WTC11 (cell line): Measurements from ENCODE around the gene GTPBP6. TPM values are rescaled to one million over a fixed set of nuclear protein-coding genes. Genes with fewer than 3 reads are reported as not detected.

Experiments used
- ATAC-seq: fragments of 200-7000 bp; cut with Tn5 transposase; 2 replicates; pipeline ENCODE4 v1.10.0; 2021; ENCODE audit warnings: mild to moderate bottlenecking, moderate library complexity
- CTCF ChIA-PET: fragments of 300-600 bp; sonication (Branson Sonifier 250); formaldehyde crosslinking; loops from one replicate; lab custom pipeline; 2021; ENCODE audit warnings: antibody characterized with exemption; lab: Charles Lee
- POLR2A ChIA-PET: fragments of 350-600 bp; sonication (Branson Sonifier 250); formaldehyde crosslinking; loops from one replicate; lab custom pipeline; 2021; ENCODE audit warnings: antibody characterized with exemption; lab: Charles Lee
- DNase-seq: peaks from one replicate; pipeline ENCODE4 v3.0.0; 2021; ENCODE audit warnings: low spot score
- H3K27ac Mint-ChIP-seq: 2 replicates; pipeline ENCODE4 v1.8.0; 2021; ENCODE audit warnings: mixed read lengths
- H3K27me3 Mint-ChIP-seq: 2 replicates; pipeline ENCODE4 v1.8.0; 2021; ENCODE audit warnings: low read depth, mild to moderate bottlenecking, moderate library complexity, mixed read lengths
- H3K36me3 Mint-ChIP-seq: 2 replicates; pipeline ENCODE4 v1.8.0; 2021; ENCODE audit warnings: mixed read lengths
- H3K4me1 Mint-ChIP-seq: 2 replicates; pipeline ENCODE4 v1.8.0; 2022; ENCODE audit warnings: mixed read lengths
- H3K4me3 Mint-ChIP-seq: 2 replicates; pipeline ENCODE4 v1.8.0; 2021; ENCODE audit warnings: mild to moderate bottlenecking, moderate library complexity, mixed read lengths
- H3K9me3 Mint-ChIP-seq: 2 replicates; pipeline ENCODE4 v1.8.0; 2021; ENCODE audit warnings: mixed read lengths
- ARID4B ChIP-seq: sonication (generic); formaldehyde crosslinking; IDR thresholded peaks from 2 replicates; pipeline ENCODE4 v1.8.0; 2023; ENCODE audit warnings: missing genetic modification reagents, mild to moderate bottlenecking, borderline replicate concordance
- ATF3 ChIP-seq: sonication (generic); formaldehyde crosslinking; conservative IDR thresholded peaks from 2 replicates; pipeline ENCODE4 v1.8.1; 2022; ENCODE audit warnings: mild to moderate bottlenecking, missing genetic modification reagents
- CREB1 ChIP-seq: sonication (generic); formaldehyde crosslinking; IDR thresholded peaks from 2 replicates; pipeline ENCODE4 v1.8.0; 2023; ENCODE audit warnings: mild to moderate bottlenecking, missing genetic modification reagents
- ELF4 ChIP-seq: sonication (generic); formaldehyde crosslinking; IDR thresholded peaks from 2 replicates; pipeline ENCODE4 v1.8.1; 2022; ENCODE audit warnings: low read depth, mild to moderate bottlenecking, moderate library complexity, missing genetic modification reagents
- EMX1 ChIP-seq: fragments of 250-450 bp; sonication (Bioruptor Pico); IDR thresholded peaks from 2 replicates; pipeline ENCODE4 v1.8.0; 2021; ENCODE audit warnings: mild to moderate bottlenecking
- FOXJ3 ChIP-seq: sonication (generic); formaldehyde crosslinking; IDR thresholded peaks from 2 replicates; pipeline ENCODE4 v1.9.0; 2021; ENCODE audit warnings: missing genetic modification reagents, mild to moderate bottlenecking, borderline replicate concordance
- IRF2 ChIP-seq: sonication (generic); formaldehyde crosslinking; IDR thresholded peaks from 2 replicates; pipeline ENCODE4 v1.8.0; 2022; ENCODE audit warnings: low read depth, missing genetic modification reagents, borderline replicate concordance
- JUN ChIP-seq: sonication (generic); formaldehyde crosslinking; IDR thresholded peaks from 2 replicates; pipeline ENCODE4 v1.8.0; 2023; ENCODE audit warnings: mild to moderate bottlenecking, missing genetic modification reagents
- MLX ChIP-seq: sonication (generic); formaldehyde crosslinking; IDR thresholded peaks from 2 replicates; pipeline ENCODE4 v1.8.1; 2023; ENCODE audit warnings: mild to moderate bottlenecking, missing genetic modification reagents, moderate library complexity
- NFATC4 ChIP-seq: fragments of 250-450 bp; sonication (Bioruptor Pico); IDR thresholded peaks from 2 replicates; pipeline ENCODE4 v1.9.0; 2021; ENCODE audit warnings: mild to moderate bottlenecking
- NFYB ChIP-seq: sonication (generic); formaldehyde crosslinking; conservative IDR thresholded peaks from 2 replicates; pipeline ENCODE4 v1.8.0; 2022; ENCODE audit warnings: low read depth, missing genetic modification reagents
- OVOL2 ChIP-seq: fragments of 250-450 bp; sonication (Bioruptor Pico); IDR thresholded peaks from 2 replicates; pipeline ENCODE4 v1.9.0; 2021; ENCODE audit warnings: mild to moderate bottlenecking, borderline replicate concordance
- RELA ChIP-seq: sonication (generic); formaldehyde crosslinking; IDR thresholded peaks from 2 replicates; pipeline ENCODE4 v1.8.1; 2022; ENCODE audit warnings: missing genetic modification reagents, mild to moderate bottlenecking, borderline replicate concordance
- SOX15 ChIP-seq: fragments of 250-450 bp; sonication (Bioruptor Pico); IDR thresholded peaks from 2 replicates; pipeline ENCODE4 v1.9.0; 2021; ENCODE audit warnings: mild to moderate bottlenecking
- TEAD1 ChIP-seq: sonication (generic); formaldehyde crosslinking; IDR thresholded peaks from 2 replicates; pipeline ENCODE4 v1.8.0; 2022; ENCODE audit warnings: mild to moderate bottlenecking, missing genetic modification reagents
- TEAD4 ChIP-seq: sonication (generic); formaldehyde crosslinking; IDR thresholded peaks from 2 replicates; pipeline ENCODE4 v1.8.0; 2022; ENCODE audit warnings: mild to moderate bottlenecking, missing genetic modification reagents
- total RNA-seq: library from RNA; stranded (reverse); gene quantifications from 3 replicates; pipeline ENCODE4 v1.2.3, GENCODE V29; 2021
- TF ChIP-seq, protein P1 (sequence below): sonication (generic); formaldehyde crosslinking; IDR thresholded peaks from 2 replicates; pipeline ENCODE4 v1.8.0; 2022; ENCODE audit warnings: mild to moderate bottlenecking, missing genetic modification reagents
- TF ChIP-seq, protein P2 (sequence below): sonication (generic); formaldehyde crosslinking; IDR thresholded peaks from 2 replicates; pipeline ENCODE4 v1.8.1; 2022; ENCODE audit warnings: missing genetic modification reagents, borderline replicate concordance
- TF ChIP-seq, protein P3 (sequence below): sonication (generic); formaldehyde crosslinking; IDR thresholded peaks from 2 replicates; pipeline ENCODE4 v1.8.0; 2022; ENCODE audit warnings: mild to moderate bottlenecking, missing genetic modification reagents
- TF ChIP-seq, protein P4 (sequence below): sonication (generic); formaldehyde crosslinking; IDR thresholded peaks from 2 replicates; pipeline ENCODE4 v1.8.1; 2023; ENCODE audit warnings: mild to moderate bottlenecking, missing genetic modification reagents

GTPBP6 gene
- total RNA-seq, 1 experiment from 2014 or later = 63.9 TPM

DNA sequence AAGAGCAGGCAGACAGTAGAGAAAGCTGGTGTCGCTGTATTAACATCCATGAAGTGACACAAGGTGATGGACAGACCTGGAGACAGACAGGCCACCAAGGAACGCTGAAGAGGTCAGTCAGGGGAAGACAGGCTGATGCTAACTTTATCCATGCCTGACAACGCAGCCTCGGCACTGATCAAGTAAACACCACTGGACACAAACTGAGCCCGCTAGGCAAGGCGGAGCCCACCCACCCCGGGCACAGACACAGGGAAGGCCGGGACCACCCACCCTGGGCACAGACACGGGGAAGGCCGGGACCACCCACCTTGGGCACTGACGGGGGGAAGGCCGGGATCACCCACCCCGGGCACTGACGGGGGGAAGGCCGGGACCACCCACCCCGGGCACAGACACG, 49.3 kb upstream of the GTPBP6 start:
- POLR2A ChIA-PET = no interaction called here
- ATAC-seq (no peak), DNase-seq (no peak)
- H3K36me3 Mint-ChIP-seq = peaks cover 21% of the 10 kb centered on the region
- TF ChIP-seq IRF2 (CRISPR knock-in tag) (no peak), TEAD1 (CRISPR knock-in tag) (no peak), ARID4B (no peak), MLX (CRISPR knock-in tag) (no peak), ELF4 (no peak), FOXJ3 (no peak), SOX15 (CRISPR knock-in tag) (no peak), RELA (CRISPR knock-in tag) (no peak), CREB1 (no peak), TEAD4 (CRISPR knock-in tag) (no peak), NFYB (CRISPR knock-in tag) (no peak), EMX1 (CRISPR knock-in tag) (no peak), NFATC4 (CRISPR knock-in tag) (no peak), OVOL2 (CRISPR knock-in tag) (no peak), JUN (CRISPR knock-in tag) (no peak), ATF3 (CRISPR knock-in tag) (no peak)
- TF ChIP-seq, protein P1, sequence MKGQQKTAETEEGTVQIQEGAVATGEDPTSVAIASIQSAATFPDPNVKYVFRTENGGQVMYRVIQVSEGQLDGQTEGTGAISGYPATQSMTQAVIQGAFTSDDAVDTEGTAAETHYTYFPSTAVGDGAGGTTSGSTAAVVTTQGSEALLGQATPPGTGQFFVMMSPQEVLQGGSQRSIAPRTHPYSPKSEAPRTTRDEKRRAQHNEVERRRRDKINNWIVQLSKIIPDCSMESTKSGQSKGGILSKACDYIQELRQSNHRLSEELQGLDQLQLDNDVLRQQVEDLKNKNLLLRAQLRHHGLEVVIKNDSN = no peak
- TF ChIP-seq, protein P2, sequence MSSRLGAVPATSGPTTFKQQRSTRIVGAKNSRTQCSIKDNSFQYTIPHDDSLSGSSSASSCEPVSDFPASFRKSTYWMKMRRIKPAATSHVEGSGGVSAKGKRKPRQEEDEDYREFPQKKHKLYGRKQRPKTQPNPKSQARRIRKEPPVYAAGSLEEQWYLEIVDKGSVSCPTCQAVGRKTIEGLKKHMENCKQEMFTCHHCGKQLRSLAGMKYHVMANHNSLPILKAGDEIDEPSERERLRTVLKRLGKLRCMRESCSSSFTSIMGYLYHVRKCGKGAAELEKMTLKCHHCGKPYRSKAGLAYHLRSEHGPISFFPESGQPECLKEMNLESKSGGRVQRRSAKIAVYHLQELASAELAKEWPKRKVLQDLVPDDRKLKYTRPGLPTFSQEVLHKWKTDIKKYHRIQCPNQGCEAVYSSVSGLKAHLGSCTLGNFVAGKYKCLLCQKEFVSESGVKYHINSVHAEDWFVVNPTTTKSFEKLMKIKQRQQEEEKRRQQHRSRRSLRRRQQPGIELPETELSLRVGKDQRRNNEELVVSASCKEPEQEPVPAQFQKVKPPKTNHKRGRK (CRISPR knock-in tag) = no peak
- TF ChIP-seq, protein P3, sequence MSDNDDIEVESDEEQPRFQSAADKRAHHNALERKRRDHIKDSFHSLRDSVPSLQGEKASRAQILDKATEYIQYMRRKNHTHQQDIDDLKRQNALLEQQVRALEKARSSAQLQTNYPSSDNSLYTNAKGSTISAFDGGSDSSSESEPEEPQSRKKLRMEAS = no peak
- TF ChIP-seq, protein P4, sequence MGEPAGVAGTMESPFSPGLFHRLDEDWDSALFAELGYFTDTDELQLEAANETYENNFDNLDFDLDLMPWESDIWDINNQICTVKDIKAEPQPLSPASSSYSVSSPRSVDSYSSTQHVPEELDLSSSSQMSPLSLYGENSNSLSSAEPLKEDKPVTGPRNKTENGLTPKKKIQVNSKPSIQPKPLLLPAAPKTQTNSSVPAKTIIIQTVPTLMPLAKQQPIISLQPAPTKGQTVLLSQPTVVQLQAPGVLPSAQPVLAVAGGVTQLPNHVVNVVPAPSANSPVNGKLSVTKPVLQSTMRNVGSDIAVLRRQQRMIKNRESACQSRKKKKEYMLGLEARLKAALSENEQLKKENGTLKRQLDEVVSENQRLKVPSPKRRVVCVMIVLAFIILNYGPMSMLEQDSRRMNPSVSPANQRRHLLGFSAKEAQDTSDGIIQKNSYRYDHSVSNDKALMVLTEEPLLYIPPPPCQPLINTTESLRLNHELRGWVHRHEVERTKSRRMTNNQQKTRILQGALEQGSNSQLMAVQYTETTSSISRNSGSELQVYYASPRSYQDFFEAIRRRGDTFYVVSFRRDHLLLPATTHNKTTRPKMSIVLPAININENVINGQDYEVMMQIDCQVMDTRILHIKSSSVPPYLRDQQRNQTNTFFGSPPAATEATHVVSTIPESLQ (CRISPR knock-in tag) = no peak
- H3K4me1 Mint-ChIP-seq = peaks cover 27% of the 10 kb centered on the region
- H3K27ac Mint-ChIP-seq = peak overlapping the region; percentile 81
- peaks cover 8% of the 10 kb centered on the region for H3K9me3 Mint-ChIP-seq
- CTCF ChIA-PET = no interaction called here
- H3K4me3 Mint-ChIP-seq = no peak overlapping the region
- H3K27me3 Mint-ChIP-seq = peaks cover 7% of the 10 kb centered on the region
